ENCODE data around the gene SYCP2. TPM values are rescaled to one million over a fixed set of nuclear protein-coding genes. Genes with fewer than 3 reads are reported as not detected.

The SYCP2 gene
- polyA plus RNA-seq, 3 donors = 0.28 to 1.2 (median 0.30) TPM

DNA sequence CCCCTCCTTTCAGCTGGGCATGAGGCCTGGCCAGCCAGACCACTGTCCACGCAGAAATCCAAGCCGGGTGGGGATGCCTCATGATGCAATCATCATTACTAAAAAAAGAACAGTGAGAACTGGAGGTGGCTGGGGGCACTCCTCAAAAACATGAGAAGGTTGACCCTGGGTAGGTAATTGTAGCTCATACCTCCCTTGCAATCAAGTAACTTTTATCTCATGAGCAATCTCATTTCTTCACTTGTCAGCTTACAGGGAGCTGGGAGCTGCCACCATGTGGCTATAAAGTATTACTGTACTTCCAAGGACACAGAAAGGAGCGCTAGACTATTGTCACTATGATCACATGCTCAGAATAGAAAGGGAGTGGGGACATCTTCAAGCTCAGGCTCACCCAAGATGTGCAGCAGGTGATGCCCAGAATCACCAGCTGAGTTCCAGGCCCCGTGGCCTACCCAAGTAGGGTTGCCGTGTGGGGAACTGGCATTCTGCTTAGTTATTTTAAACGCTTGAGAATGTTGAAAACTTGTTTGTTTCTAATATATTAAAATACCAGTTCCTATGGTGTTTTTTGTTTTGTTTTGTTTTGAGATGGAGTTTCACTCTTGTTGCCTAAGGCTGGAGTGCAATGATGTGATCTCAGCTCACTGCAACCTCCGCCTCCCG is 21.8 kb upstream of the SYCP2 start:
- 25% methylated on average over 1 of the region's 8 CpGs for WGBS (ENCODE audit: insufficient coverage)

DNA sequence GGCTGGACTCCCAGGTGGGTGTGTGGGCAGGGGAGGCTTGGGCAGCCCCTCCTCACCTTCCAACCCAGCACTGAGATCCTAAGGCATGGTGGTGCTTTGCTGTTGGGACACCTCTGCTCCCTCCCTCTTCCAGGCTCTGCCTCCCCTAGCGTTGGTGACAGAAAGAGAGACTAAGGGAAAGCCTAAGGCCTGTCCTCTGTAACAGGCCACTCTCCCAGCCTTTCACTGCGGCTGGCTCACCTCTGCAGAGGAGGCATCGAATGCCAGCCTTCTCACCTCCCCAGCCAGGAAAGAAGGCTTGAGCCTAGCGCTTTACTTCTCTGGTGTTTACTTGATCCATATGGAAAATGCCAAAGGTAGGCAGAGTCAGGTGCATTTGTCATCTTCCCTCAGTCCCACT is 21.3 kb upstream of the SYCP2 start:
- Histone ChIP-seq H3K9ac (ENCODE audit: insufficient read depth, low read length, poor library complexity, severe bottlenecking) (no peak overlapping the region), H3K36me3 (replicated peaks in 1 of 2; ENCODE audit: control insufficient read depth in 1 of 2, insufficient read depth in 2 of 2, low read length in 2 of 2) (peaks cover 8 to 19% of the 10 kb centered on the region in 2 donors), H3K27ac (ENCODE audit: low read depth in 1 of 2, low read length in 2 of 2) (no peak overlapping the region), H3K4me2 (replicated peaks; ENCODE audit: extremely low read depth, low read length, poor library complexity, severe bottlenecking) (no peak overlapping the region), H3K4me1 (ENCODE audit: control insufficient read depth in 1 of 2, insufficient read depth in 2 of 2, low read length in 2 of 2) (peaks cover 8 to 11% of the 10 kb centered on the region in 2 donors), H3K79me2 (ENCODE audit: insufficient read depth, low read length) (no peaks in the 10 kb centered on the region), H3K9me3 (replicated peaks in 1 of 2; ENCODE audit: control insufficient read depth in 1 of 2, insufficient read depth in 1 of 2, low read length in 2 of 2) (no peaks in the 10 kb centered on the region), H2AFZ (ENCODE audit: insufficient read depth, low read depth, low read length, poor library complexity, severe bottlenecking) (peak overlapping the region; percentile 23), H3K27me3 (ENCODE audit: control insufficient read depth in 2 of 2, insufficient read depth in 2 of 2, low read length in 2 of 2) (no peaks in the 10 kb centered on the region), H4K20me1 (ENCODE audit: insufficient read depth, low read length) (no peaks in the 10 kb centered on the region), H3K4me3 (replicated peaks in 1 of 3; ENCODE audit: low read depth in 2 of 3, low read length in 3 of 3) (no peak overlapping the region)
- Mint-ChIP-seq H3K27ac (peak overlapping the region in 4 of 7 donors; percentile 16 to 54 (median 46)), H3K4me1 (peaks cover 12% of the 10 kb centered on the region), H3K4me3 (no peak overlapping the region), H3K9me3 (no peaks in the 10 kb centered on the region), H3K27me3 (ENCODE audit: low read depth in 3 of 3) (peaks cover 0 to 3% (median 3%) of the 10 kb centered on the region in 3 donors), H3K36me3 (peaks cover 21 to 38% of the 10 kb centered on the region in 2 donors)
- no peak for DNase-seq
- TF ChIP-seq, protein P1, sequence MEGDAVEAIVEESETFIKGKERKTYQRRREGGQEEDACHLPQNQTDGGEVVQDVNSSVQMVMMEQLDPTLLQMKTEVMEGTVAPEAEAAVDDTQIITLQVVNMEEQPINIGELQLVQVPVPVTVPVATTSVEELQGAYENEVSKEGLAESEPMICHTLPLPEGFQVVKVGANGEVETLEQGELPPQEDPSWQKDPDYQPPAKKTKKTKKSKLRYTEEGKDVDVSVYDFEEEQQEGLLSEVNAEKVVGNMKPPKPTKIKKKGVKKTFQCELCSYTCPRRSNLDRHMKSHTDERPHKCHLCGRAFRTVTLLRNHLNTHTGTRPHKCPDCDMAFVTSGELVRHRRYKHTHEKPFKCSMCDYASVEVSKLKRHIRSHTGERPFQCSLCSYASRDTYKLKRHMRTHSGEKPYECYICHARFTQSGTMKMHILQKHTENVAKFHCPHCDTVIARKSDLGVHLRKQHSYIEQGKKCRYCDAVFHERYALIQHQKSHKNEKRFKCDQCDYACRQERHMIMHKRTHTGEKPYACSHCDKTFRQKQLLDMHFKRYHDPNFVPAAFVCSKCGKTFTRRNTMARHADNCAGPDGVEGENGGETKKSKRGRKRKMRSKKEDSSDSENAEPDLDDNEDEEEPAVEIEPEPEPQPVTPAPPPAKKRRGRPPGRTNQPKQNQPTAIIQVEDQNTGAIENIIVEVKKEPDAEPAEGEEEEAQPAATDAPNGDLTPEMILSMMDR (IDR thresholded peaks at IDR 0.05) = no peak
- intact Hi-C loops (cut with micrococcal nuclease) = no loop called here
- no CpG with 5 or more reads among the region's 4 CpGs for WGBS (ENCODE audit: insufficient coverage)

More for the DNA sequence above, 21.8 kb upstream of the SYCP2 start:
- H3K4me1 Mint-ChIP-seq = peaks cover 15% of the 10 kb centered on the region
- H2AFZ ChIP-seq (ENCODE audit: insufficient read depth, low read depth, low read length, poor library complexity, severe bottlenecking) = peak overlapping the region; percentile 23
- no peak overlapping the region for H3K4me3 ChIP-seq (replicated peaks in 1 of 3; ENCODE audit: low read depth in 2 of 3, low read length in 3 of 3)
- no peak overlapping the region for H3K9ac ChIP-seq (ENCODE audit: insufficient read depth, low read length, poor library complexity, severe bottlenecking)
- peak in 2 of 3 donors; percentile 38 to 48 for DNase-seq
- H3K27ac ChIP-seq (ENCODE audit: low read depth in 1 of 2, low read length in 2 of 2) = no peak overlapping the region
- H3K4me2 ChIP-seq (replicated peaks; ENCODE audit: extremely low read depth, low read length, poor library complexity, severe bottlenecking) = no peak overlapping the region
- H3K79me2 ChIP-seq (ENCODE audit: insufficient read depth, low read length) = no peaks in the 10 kb centered on the region
- H3K9me3 Mint-ChIP-seq = no peaks in the 10 kb centered on the region
- H3K27ac Mint-ChIP-seq = peak overlapping the region in 3 of 7 donors; percentile 16 to 50 (median 43)
- peaks cover 8 to 19% of the 10 kb centered on the region in 2 donors for H3K36me3 ChIP-seq (replicated peaks in 1 of 2; ENCODE audit: control insufficient read depth in 1 of 2, insufficient read depth in 2 of 2, low read length in 2 of 2)
- H3K27me3 ChIP-seq (ENCODE audit: control insufficient read depth in 2 of 2, insufficient read depth in 2 of 2, low read length in 2 of 2) = no peaks in the 10 kb centered on the region
- intact Hi-C loops (cut with micrococcal nuclease) = no loop called here
- peaks cover 0 to 3% (median 3%) of the 10 kb centered on the region in 3 donors for H3K27me3 Mint-ChIP-seq (ENCODE audit: low read depth in 3 of 3)
- no peak overlapping the region for H3K4me3 Mint-ChIP-seq
- H3K9me3 ChIP-seq (replicated peaks in 1 of 2; ENCODE audit: control insufficient read depth in 1 of 2, insufficient read depth in 1 of 2, low read length in 2 of 2) = no peaks in the 10 kb centered on the region
- H4K20me1 ChIP-seq (ENCODE audit: insufficient read depth, low read length) = no peaks in the 10 kb centered on the region
- TF ChIP-seq, protein P1 (IDR thresholded peaks at IDR 0.05) = peak; percentile 43
- peaks cover 8 to 11% of the 10 kb centered on the region in 2 donors for H3K4me1 ChIP-seq (ENCODE audit: control insufficient read depth in 1 of 2, insufficient read depth in 2 of 2, low read length in 2 of 2)
- H3K36me3 Mint-ChIP-seq = peaks cover 21 to 33% of the 10 kb centered on the region in 2 donors

Data from CD14-positive monocyte (primary cell).